Smooth muscle cell (in vitro differentiated cells): ENCODE data around the gene LRRC46. TPM values are rescaled to one million over a fixed set of nuclear protein-coding genes. Genes with fewer than 3 reads are reported as not detected.

ENCODE experiments used
- DNase-seq: peaks from one replicate; lab custom pipeline; 2025; ENCODE audit not compliant: unreplicated experiment; lab: John Stamatoyannopoulos, UW
- H2AFZ ChIP-seq: fragments of 200-600 bp; sonication (generic); 2 replicates; pipeline ENCODE4 v1.6.0; 2016; ENCODE audit warnings: antibody characterized with exemption, low read depth, mild to moderate bottlenecking
- H3F3A ChIP-seq: fragments of 200-600 bp; sonication (generic); 2 replicates; pipeline ENCODE4 v1.6.0; 2017; ENCODE audit warnings: antibody characterized with exemption, low read depth
- H3K27ac ChIP-seq: fragments of 200-600 bp; sonication (generic); 2 replicates; pipeline ENCODE4 v1.5.1; 2016; ENCODE audit warnings: low read depth, mild to moderate bottlenecking
- H3K27me3 ChIP-seq: fragments of 200-600 bp; sonication (generic); 2 replicates; pipeline ENCODE4 v1.6.1; 2016; ENCODE audit warnings: low read depth, mild to moderate bottlenecking
- H3K36me3 ChIP-seq: fragments of 200-600 bp; sonication (generic); 2 replicates; pipeline ENCODE4 v1.5.1; 2016; ENCODE audit warnings: low read depth
- H3K4me1 ChIP-seq: fragments of 200-600 bp; sonication (generic); 2 replicates; pipeline ENCODE4 v1.5.1; 2016; ENCODE audit warnings: low read depth
- H3K4me2 ChIP-seq: fragments of 200-600 bp; sonication (generic); 2 replicates; pipeline ENCODE4 v1.6.0; 2016; ENCODE audit warnings: mild to moderate bottlenecking
- H3K4me3 ChIP-seq: fragments of 200-600 bp; sonication (generic); 2 replicates; pipeline ENCODE4 v1.5.1; 2016; ENCODE audit warnings: mild to moderate bottlenecking
- H3K79me2 ChIP-seq: fragments of 200-600 bp; sonication (generic); 2 replicates; pipeline ENCODE4 v1.6.0; 2016; ENCODE audit warnings: low read depth, mild to moderate bottlenecking
- H3K9ac ChIP-seq: fragments of 200-600 bp; sonication (generic); 2 replicates; pipeline ENCODE4 v1.6.0; 2016; ENCODE audit warnings: low read depth
- H3K9me3 ChIP-seq: fragments of 200-600 bp; sonication (generic); replicated peaks from 2 replicates; pipeline ENCODE4 v1.5.1; 2016; ENCODE audit warnings: low read depth
- H4K20me1 ChIP-seq: fragments of 200-600 bp; sonication (generic); 2 replicates; pipeline ENCODE4 v1.6.0; 2016; ENCODE audit warnings: low read depth
- WGBS: methylation state at CpG from one replicate; pipeline ENCODE4 v1.1.7; 2016; ENCODE audit warnings: low lambda C conversion rate; 5-methylcytosine and 5-hydroxymethylcytosine counted together
- polyA plus RNA-seq: library from polyadenylated mRNA; unstranded; fragments of >200 nt; fragmentation: Nextera tagmentation; extraction: Ambion mirVana; gene quantifications from 2 replicates; pipeline ENCODE4 v1.2.1, GENCODE V29; 2016
- total RNA-seq: library from RNA; depleted of rRNA; stranded (reverse); fragments of >200 nt; gene quantifications from 2 replicates; pipeline ENCODE4 v1.2.3, GENCODE V29; 2014
- TF ChIP-seq, protein P1 (sequence below): fragments of 200-600 bp; sonication (generic); IDR thresholded peaks from 2 replicates; pipeline ENCODE4 v1.5.1; 2017; ENCODE audit warnings: borderline replicate concordance, mild to moderate bottlenecking, antibody characterized with exemption; ENCODE audit not compliant: insufficient read depth, poor library complexity, severe bottlenecking

Gene LRRC46
- total and polyA plus RNA-seq, 2 experiments from 2014 or later = 0.26 TPM; not detected in 1

DNA sequence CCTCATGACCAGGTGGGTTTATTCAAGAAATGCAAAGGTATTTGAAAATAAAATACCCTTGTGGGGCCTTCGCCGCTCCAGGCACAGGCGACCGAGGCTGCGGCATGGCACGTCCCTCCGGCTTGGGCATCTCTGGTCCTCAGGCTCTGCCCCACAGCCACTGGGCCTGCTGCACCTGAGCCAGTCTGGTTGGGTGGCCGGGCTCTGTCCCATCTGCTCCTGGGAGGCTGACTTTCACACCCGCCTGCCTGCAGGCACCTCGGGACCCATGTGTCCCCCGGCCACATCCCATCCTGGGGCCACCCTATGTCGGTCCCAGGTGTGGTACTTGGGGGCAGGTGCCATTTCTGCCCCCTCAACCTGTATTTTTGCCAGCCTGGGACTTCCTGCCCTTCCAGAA lies 30.8 kb upstream of the LRRC46 start:
- Histone ChIP-seq H3K4me1 (no peaks in the 10 kb centered on the region), H3K4me2 (no peak overlapping the region), H3K27ac (no peak overlapping the region), H3K79me2 (no peaks in the 10 kb centered on the region), H3F3A (no peaks in the 10 kb centered on the region), H3K36me3 (no peaks in the 10 kb centered on the region), H3K9ac (no peak overlapping the region), H3K27me3 (peaks cover 16% of the 10 kb centered on the region), H3K9me3 (no peaks in the 10 kb centered on the region), H4K20me1 (no peaks in the 10 kb centered on the region), H2AFZ (no peak overlapping the region), H3K4me3 (no peak overlapping the region)
- WGBS = 85% methylated on average over 12 of the region's 12 CpGs
- TF ChIP-seq, protein P1, sequence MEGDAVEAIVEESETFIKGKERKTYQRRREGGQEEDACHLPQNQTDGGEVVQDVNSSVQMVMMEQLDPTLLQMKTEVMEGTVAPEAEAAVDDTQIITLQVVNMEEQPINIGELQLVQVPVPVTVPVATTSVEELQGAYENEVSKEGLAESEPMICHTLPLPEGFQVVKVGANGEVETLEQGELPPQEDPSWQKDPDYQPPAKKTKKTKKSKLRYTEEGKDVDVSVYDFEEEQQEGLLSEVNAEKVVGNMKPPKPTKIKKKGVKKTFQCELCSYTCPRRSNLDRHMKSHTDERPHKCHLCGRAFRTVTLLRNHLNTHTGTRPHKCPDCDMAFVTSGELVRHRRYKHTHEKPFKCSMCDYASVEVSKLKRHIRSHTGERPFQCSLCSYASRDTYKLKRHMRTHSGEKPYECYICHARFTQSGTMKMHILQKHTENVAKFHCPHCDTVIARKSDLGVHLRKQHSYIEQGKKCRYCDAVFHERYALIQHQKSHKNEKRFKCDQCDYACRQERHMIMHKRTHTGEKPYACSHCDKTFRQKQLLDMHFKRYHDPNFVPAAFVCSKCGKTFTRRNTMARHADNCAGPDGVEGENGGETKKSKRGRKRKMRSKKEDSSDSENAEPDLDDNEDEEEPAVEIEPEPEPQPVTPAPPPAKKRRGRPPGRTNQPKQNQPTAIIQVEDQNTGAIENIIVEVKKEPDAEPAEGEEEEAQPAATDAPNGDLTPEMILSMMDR = no peak
- DNase-seq = no peak

DNA sequence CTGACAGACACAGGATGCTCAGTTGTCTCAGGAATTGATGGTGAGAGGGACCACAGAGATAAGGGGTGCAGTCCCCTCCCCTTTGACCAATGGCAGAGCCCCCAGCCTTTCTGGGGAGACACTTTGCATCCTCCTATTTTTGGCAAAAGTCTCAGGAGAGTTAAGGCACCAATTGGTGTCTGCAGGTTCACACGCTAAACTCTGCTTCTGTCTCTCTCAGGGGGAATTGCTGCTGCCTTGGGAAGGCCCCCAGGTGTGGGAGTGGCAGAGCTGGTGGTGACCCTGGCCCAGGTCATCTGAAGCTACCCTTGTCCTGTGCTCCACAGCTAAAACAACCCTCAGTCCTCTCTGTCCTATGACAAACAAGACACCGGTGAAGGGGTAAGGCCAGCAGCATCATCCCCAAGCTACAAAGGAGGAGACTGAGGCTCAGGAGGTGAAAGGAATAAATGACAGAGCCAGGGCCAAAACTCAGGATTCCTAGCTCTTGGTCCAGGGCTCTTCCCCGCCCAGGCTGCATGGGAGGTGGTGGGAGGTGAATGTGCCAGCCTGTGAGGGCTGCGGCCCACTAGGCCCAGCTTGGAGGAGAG lies 30.2 kb upstream of the LRRC46 start:
- Histone ChIP-seq H3F3A (no peaks in the 10 kb centered on the region), H3K4me1 (no peaks in the 10 kb centered on the region), H3K9me3 (no peaks in the 10 kb centered on the region), H3K27ac (no peak overlapping the region), H3K4me2 (no peak overlapping the region), H3K4me3 (no peak overlapping the region), H3K27me3 (peaks cover 15% of the 10 kb centered on the region), H2AFZ (no peak overlapping the region), H3K36me3 (no peaks in the 10 kb centered on the region), H4K20me1 (no peaks in the 10 kb centered on the region), H3K9ac (no peak overlapping the region), H3K79me2 (no peaks in the 10 kb centered on the region)
- TF ChIP-seq, protein P1 = no peak
- 75% methylated on average over 4 of the region's 4 CpGs for WGBS
- no peak for DNase-seq

DNA sequence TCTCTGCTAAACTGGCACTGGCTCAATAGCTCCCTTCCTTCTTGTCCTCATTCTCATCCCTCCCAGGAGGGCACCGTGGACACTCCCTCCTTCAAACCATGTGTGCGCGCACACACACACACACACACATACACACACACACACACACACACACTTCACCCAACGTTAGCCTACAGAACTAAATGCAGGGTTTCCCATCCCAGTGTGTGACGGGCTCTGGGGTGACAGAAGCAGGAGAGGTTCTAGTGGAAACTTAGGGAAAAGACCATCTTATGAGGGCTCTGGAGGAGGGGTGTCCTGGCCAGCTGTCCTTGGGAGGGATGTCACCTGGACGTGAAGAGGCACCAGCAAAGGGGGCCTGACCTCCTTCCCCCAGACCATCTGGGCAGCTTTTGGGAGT lies 29.6 kb upstream of the LRRC46 start:
- H2AFZ ChIP-seq = no peak overlapping the region
- H4K20me1 ChIP-seq = no peaks in the 10 kb centered on the region
- no peak overlapping the region for H3K9ac ChIP-seq
- no peaks in the 10 kb centered on the region for H3K4me1 ChIP-seq
- no peak overlapping the region for H3K4me3 ChIP-seq
- H3K27ac ChIP-seq = no peak overlapping the region
- DNase-seq = no peak
- H3K36me3 ChIP-seq = no peaks in the 10 kb centered on the region
- H3K79me2 ChIP-seq = no peaks in the 10 kb centered on the region
- 51% methylated on average over 6 of the region's 6 CpGs for WGBS
- no peaks in the 10 kb centered on the region for H3K9me3 ChIP-seq
- no peak overlapping the region for H3K4me2 ChIP-seq
- TF ChIP-seq, protein P1 = no peak
- no peaks in the 10 kb centered on the region for H3F3A ChIP-seq
- peaks cover 15% of the 10 kb centered on the region for H3K27me3 ChIP-seq

DNA sequence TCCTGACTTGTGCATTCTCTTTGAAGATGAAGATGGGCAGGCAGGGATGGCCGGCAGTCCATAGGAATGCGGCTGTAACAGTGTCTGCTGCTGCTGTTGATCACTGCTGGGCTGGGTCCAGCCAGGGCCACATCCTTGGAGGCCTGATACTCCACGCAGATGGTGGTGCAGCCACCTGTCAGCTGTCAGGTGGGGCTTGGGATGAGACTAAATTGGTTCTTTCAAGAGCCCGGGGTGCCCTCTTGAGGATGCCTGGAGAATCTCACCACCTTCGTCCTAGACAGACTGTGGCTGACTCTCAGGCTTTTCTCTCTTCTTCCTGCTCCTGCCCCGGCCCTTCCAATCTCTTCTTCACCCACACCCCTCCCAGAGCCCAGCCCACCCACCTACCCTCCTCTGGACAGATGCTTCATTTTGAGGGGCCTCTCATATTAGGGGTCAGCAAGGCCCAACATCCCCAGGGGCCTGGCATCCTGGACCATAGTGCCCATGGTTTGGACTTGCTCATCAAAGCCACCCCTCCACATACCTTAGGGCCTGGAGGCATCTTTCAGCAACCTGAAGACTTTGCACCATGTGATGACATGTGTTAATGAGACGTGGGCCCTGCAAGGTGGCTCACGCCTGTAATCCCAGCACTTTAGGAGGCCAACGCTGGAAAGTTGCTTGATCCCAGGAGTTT lies 29.0 kb upstream of the LRRC46 start:
- Histone ChIP-seq H3K9ac (no peak overlapping the region), H3K27ac (no peak overlapping the region), H3K27me3 (peaks cover 15% of the 10 kb centered on the region), H3K4me1 (no peaks in the 10 kb centered on the region), H2AFZ (no peak overlapping the region), H3K9me3 (no peaks in the 10 kb centered on the region), H4K20me1 (no peaks in the 10 kb centered on the region), H3K4me2 (no peak overlapping the region), H3K4me3 (no peak overlapping the region), H3K79me2 (no peaks in the 10 kb centered on the region), H3F3A (no peaks in the 10 kb centered on the region), H3K36me3 (no peaks in the 10 kb centered on the region)
- 30% methylated on average over 9 of the region's 9 CpGs for WGBS
- TF ChIP-seq, protein P1 = peak; percentile 36
- no peak for DNase-seq
